Stimulated activated naive CD8-positive, alpha-beta T cell treated with anti-CD3 and anti-CD28 coated beads, Interleukin-15, Interleukin-2, amounts not matched to agents 100 ng/mL and 50 ng/mL, for 24 hours (primary cell): ENCODE results near the gene GNG12.
"Not testable (repeated sequence)": the region's sequence is repeated elsewhere in the genome, so short reads cannot be mapped to it uniquely, and the experiment has no call there.

ENCODE experiments used
- H3K27ac Mint-ChIP-seq: one replicate; pipeline ENCODE4 v1.8.0; 2021; ENCODE audit warnings: mild to moderate bottlenecking, mixed read lengths
- H3K27me3 Mint-ChIP-seq: one replicate; pipeline ENCODE4 v1.8.0; 2021; ENCODE audit warnings: mixed read lengths
- H3K36me3 Mint-ChIP-seq: one replicate; pipeline ENCODE4 v1.8.0; 2021; ENCODE audit warnings: low read depth, mixed read lengths
- H3K4me1 Mint-ChIP-seq: one replicate; pipeline ENCODE4 v1.8.0; 2021; ENCODE audit warnings: low read depth, mixed read lengths
- H3K4me3 Mint-ChIP-seq: one replicate; pipeline ENCODE4 v1.8.0; 2021; ENCODE audit warnings: mild to moderate bottlenecking, mixed read lengths
- H3K9me3 Mint-ChIP-seq: one replicate; pipeline ENCODE4 v1.8.0; 2021; ENCODE audit warnings: mixed read lengths

The GNG12 gene

GRCh38 chr1:67735806-67736627 is 97.2 kb downstream of the GNG12 start:
- H3K4me3 Mint-ChIP-seq = peak overlapping the region; percentile 57
- peak overlapping the region; percentile 67 for H3K27ac Mint-ChIP-seq
- no peaks in the 10 kb centered on the region for H3K36me3 Mint-ChIP-seq
- H3K9me3 Mint-ChIP-seq = no peaks in the 10 kb centered on the region
- H3K4me1 Mint-ChIP-seq = peaks cover 30% of the 10 kb centered on the region
- H3K27me3 Mint-ChIP-seq = peaks cover 6% of the 10 kb centered on the region

- peaks cover 6% of the 10 kb centered on the region for H3K27me3 Mint-ChIP-seq
- H3K27ac Mint-ChIP-seq = no peak overlapping the region
- H3K4me1 Mint-ChIP-seq = peaks cover 34% of the 10 kb centered on the region
- H3K36me3 Mint-ChIP-seq = no peaks in the 10 kb centered on the region
- no peak overlapping the region for H3K4me3 Mint-ChIP-seq
- H3K9me3 Mint-ChIP-seq = no peaks in the 10 kb centered on the region
Measured at GRCh38 chr1:67735206-67735605, 98.1 kb downstream of the GNG12 start.

- peaks cover 43% of the 10 kb centered on the region for H3K4me1 Mint-ChIP-seq
- no peaks in the 10 kb centered on the region for H3K36me3 Mint-ChIP-seq
- no peak overlapping the region for H3K4me3 Mint-ChIP-seq
- no peaks in the 10 kb centered on the region for H3K9me3 Mint-ChIP-seq
- H3K27ac Mint-ChIP-seq = no peak overlapping the region
- peaks cover 2% of the 10 kb centered on the region for H3K27me3 Mint-ChIP-seq
Measured at GRCh38 chr1:67734323-67734690, 99.0 kb downstream of the GNG12 start.

- no peak overlapping the region for H3K27ac Mint-ChIP-seq
- no peaks in the 10 kb centered on the region for H3K9me3 Mint-ChIP-seq
- no peaks in the 10 kb centered on the region for H3K27me3 Mint-ChIP-seq
- H3K4me3 Mint-ChIP-seq = no peak overlapping the region
- peaks cover 43% of the 10 kb centered on the region for H3K4me1 Mint-ChIP-seq
- H3K36me3 Mint-ChIP-seq = no peaks in the 10 kb centered on the region
Measured at GRCh38 chr1:67733681-67734322, 99.5 kb downstream of the GNG12 start.

GRCh38 chr1:67732750-67733151 is 100.5 kb downstream of the GNG12 start:
- Mint-ChIP-seq H3K4me3 (no peak overlapping the region), H3K9me3 (no peaks in the 10 kb centered on the region), H3K36me3 (no peaks in the 10 kb centered on the region), H3K27me3 (no peaks in the 10 kb centered on the region), H3K27ac (no peak overlapping the region), H3K4me1 (peaks cover 43% of the 10 kb centered on the region)

- Mint-ChIP-seq H3K9me3 (no peaks in the 10 kb centered on the region), H3K4me1 (peaks cover 43% of the 10 kb centered on the region), H3K36me3 (no peaks in the 10 kb centered on the region), H3K27ac (peak overlapping the region; percentile 1), H3K27me3 (no peaks in the 10 kb centered on the region), H3K4me3 (no peak overlapping the region)
Measured at GRCh38 chr1:67731322-67731721, 101.9 kb downstream of the GNG12 start.

GRCh38 chr1:67730312-67730711 is 103.0 kb downstream of the GNG12 start:
- not testable (repeated sequence) for H3K27ac Mint-ChIP-seq, H3K4me3 Mint-ChIP-seq, H3K9me3 Mint-ChIP-seq, H3K36me3 Mint-ChIP-seq, H3K27me3 Mint-ChIP-seq
- peaks cover 42% of the 10 kb centered on the region for H3K4me1 Mint-ChIP-seq

GRCh38 chr1:67729872-67730271 is 103.4 kb downstream of the GNG12 start:
- Mint-ChIP-seq H3K36me3 (no peaks in the 10 kb centered on the region), H3K4me1 (peaks cover 39% of the 10 kb centered on the region), H3K27ac (no peak overlapping the region), H3K9me3 (no peaks in the 10 kb centered on the region), H3K4me3 (no peak overlapping the region), H3K27me3 (no peaks in the 10 kb centered on the region)

- no peaks in the 10 kb centered on the region for H3K36me3 Mint-ChIP-seq
- H3K4me3 Mint-ChIP-seq = no peak overlapping the region
- H3K4me1 Mint-ChIP-seq = peaks cover 27% of the 10 kb centered on the region
- no peaks in the 10 kb centered on the region for H3K9me3 Mint-ChIP-seq
- H3K27me3 Mint-ChIP-seq = peaks cover under 1% of the 10 kb centered on the region
- no peak overlapping the region for H3K27ac Mint-ChIP-seq
Measured at GRCh38 chr1:67726224-67726623, 107.0 kb downstream of the GNG12 start.

GRCh38 chr1:67724928-67725560 is 108.2 kb downstream of the GNG12 start:
- H3K4me3 Mint-ChIP-seq = no peak overlapping the region
- H3K27ac Mint-ChIP-seq = no peak overlapping the region
- H3K36me3 Mint-ChIP-seq = no peaks in the 10 kb centered on the region
- no peaks in the 10 kb centered on the region for H3K9me3 Mint-ChIP-seq
- H3K4me1 Mint-ChIP-seq = peaks cover 22% of the 10 kb centered on the region
- peaks cover 5% of the 10 kb centered on the region for H3K27me3 Mint-ChIP-seq

GRCh38 chr1:67723620-67724019 is 109.6 kb downstream of the GNG12 start:
- H3K9me3 Mint-ChIP-seq = no peaks in the 10 kb centered on the region
- no peak overlapping the region for H3K4me3 Mint-ChIP-seq
- H3K27me3 Mint-ChIP-seq = peaks cover 5% of the 10 kb centered on the region
- no peak overlapping the region for H3K27ac Mint-ChIP-seq
- no peaks in the 10 kb centered on the region for H3K36me3 Mint-ChIP-seq
- H3K4me1 Mint-ChIP-seq = peaks cover 15% of the 10 kb centered on the region

GRCh38 chr1:67723126-67723525 is 110.1 kb downstream of the GNG12 start:
- peaks cover 15% of the 10 kb centered on the region for H3K4me1 Mint-ChIP-seq
- H3K27me3 Mint-ChIP-seq = peaks cover 5% of the 10 kb centered on the region
- no peaks in the 10 kb centered on the region for H3K9me3 Mint-ChIP-seq
- no peaks in the 10 kb centered on the region for H3K36me3 Mint-ChIP-seq
- H3K27ac Mint-ChIP-seq = no peak overlapping the region
- no peak overlapping the region for H3K4me3 Mint-ChIP-seq

GRCh38 chr1:67722292-67722944 is 110.8 kb downstream of the GNG12 start:
- Mint-ChIP-seq H3K9me3 (no peaks in the 10 kb centered on the region), H3K4me3 (no peak overlapping the region), H3K27me3 (peaks cover 5% of the 10 kb centered on the region), H3K27ac (no peak overlapping the region), H3K36me3 (no peaks in the 10 kb centered on the region), H3K4me1 (peaks cover 15% of the 10 kb centered on the region)

GRCh38 chr1:67721650-67722291 is 111.5 kb downstream of the GNG12 start:
- Mint-ChIP-seq H3K27me3 (peaks cover 5% of the 10 kb centered on the region), H3K9me3 (no peaks in the 10 kb centered on the region), H3K4me1 (peaks cover 13% of the 10 kb centered on the region), H3K27ac (no peak overlapping the region), H3K36me3 (no peaks in the 10 kb centered on the region), H3K4me3 (no peak overlapping the region)
